ENCODE results near the gene LRRC38.

DNA sequence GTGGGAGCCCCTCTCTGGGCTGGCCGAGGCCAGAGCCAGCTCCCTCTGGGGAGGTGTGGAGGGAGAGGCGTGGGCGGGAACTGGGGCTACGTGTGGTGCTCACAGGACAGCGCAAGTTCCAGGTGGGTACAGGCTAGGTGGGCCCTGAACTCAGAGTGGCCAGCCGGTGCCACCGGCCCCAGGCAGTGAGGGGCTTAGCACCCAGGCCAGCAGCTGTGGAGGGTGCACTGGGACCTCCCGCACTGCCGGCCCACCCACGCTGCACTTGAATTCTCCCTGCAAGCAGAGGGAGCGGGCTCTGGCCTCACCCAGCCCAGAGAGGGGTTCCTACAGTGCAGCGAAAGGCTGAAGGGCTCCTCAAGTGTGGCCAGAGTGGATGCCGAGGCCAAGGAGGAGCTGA is 83.3 kb downstream of the LRRC38 start:
- TF ChIP-seq POLR2AphosphoS5 (IDR thresholded peaks at IDR 0.05) (no peak), POLR2A (IDR thresholded peaks at IDR 0.05) (no peak), CTCF (IDR thresholded peaks at IDR 0.05) (no peak), EP300 (IDR thresholded peaks at IDR 0.05) (no peak)
